Femur (tissue), 1 donor: Measurements from ENCODE around the gene USP5.
"Not testable (repeated sequence)": the region's sequence is repeated elsewhere in the genome, so short reads cannot be mapped to it uniquely, and the experiment has no call there.

Experiments used
- DNase-seq: peaks from one replicate; pipeline ENCODE4 v3.0.0-alpha.2; 2017

USP5 gene

DNA sequence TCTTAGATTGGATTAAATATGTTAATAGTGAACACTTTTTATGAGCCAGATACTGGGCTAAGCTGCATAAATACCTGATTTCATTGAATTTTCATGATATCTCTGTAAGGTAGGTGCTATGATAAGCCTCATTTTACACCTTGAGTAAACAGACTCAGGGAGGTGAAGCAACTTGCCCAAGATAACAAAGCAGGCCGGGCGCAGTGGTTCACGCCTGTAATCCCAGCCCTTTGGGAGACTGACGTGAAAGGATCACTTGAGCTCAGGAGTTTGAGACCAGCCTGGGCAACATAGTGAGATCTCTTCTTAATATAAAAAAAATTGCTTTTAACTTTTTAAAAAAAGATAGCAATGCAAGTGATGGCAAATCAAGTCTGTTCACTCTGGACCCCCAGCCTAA lies 9.9 kb upstream of the USP5 start:
- DNase-seq = no peak

GRCh38 chr12:6843118-6843902 lies 8.6 kb upstream of the USP5 start:
- no peak for DNase-seq

DNA sequence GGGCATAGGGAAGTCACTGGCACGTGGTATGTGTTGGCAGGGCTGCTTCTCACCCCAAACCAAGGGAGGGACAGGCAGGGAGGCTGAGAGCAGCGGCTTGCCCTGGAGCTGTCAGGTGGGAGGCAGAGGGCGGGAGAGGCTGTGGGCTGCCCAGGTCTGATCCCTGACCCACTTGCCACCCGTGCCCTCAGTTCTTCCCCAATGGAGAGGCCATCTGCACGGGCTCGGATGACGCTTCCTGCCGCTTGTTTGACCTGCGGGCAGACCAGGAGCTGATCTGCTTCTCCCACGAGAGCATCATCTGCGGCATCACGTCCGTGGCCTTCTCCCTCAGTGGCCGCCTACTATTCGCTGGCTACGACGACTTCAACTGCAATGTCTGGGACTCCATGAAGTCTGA lies 6.6 kb upstream of the USP5 start:
- DNase-seq = no peak

DNA sequence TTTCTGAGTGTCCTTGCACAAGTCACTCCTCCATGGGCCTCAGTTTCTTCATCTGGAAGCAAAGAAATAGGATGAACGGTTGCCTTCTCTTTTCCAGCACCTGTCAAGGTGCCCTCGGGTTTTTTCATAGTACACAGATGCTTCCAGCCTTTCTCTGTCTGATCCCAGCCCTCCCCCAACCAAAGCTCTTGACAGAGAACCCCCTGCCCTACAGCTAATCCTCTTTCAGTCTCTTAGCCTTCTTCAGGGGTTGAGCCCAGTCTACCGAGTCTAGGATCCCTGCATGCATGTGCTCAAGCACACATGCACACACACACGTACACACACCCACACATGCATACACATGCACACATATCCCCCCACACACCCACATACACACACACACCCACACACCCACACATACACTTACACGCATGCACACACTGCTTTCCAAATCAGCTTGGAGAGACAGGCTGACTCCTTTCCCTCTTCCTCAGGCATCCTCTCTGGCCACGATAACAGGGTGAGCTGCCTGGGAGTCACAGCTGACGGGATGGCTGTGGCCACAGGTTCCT lies 5.6 kb upstream of the USP5 start:
- no peak for DNase-seq

GRCh38 chr12:6847676-6848075 lies 4.3 kb upstream of the USP5 start:
- DNase-seq = no peak

DNA sequence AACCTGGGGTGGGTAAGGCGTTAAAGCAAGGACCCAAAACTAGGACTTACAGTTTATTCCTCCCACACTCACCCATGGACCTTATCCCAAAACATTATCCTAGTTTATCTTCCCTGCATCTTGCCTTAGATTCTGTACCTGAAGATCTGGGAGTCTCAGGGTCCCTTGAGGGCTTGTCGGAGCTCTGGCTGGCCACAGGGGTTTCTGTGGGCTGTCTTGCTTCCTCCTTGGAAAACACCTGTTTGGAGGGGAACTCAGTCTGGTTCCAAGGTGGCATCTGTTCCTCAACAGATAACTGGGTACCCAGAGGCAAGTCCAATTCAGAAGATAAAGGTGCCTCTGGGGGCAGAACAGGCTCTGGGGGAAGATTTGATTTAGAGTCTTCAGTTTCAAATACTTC lies 2.5 kb upstream of the USP5 start:
- DNase-seq = no peak

GRCh38 chr12:6849976-6850560 lies 1.9 kb upstream of the USP5 start:
- DNase-seq = no peak

DNA sequence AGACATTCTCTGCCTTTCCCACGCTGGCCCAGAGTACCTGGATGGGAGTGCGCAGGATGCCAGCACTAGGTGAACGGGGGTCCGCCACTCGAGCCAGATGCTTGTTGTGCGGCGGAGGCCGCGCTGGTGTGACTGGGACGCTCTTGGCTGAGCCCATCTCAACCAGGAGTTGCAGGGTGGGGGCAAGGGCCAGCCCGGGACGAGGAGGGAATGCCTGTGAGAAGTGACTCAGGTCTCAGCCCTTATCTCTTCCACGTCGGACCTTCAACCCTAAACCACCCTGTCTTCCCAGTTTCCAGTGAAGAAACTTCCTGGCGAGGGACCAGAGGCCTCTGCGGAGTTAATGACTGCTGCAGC lies 1.2 kb upstream of the USP5 start:
- DNase-seq = no peak

- DNase-seq = peak; percentile 97
Observed at GRCh38 chr12:6851153-6851920, 613 bp upstream of the USP5 start, which contains the start of gene CDCA3. TSS of gene CDCA3 (minus strand) at chr12:6851286. CDS start at chr12:6850952, 334 bp downstream.

- peak; percentile 74 for DNase-seq
Observed at GRCh38 chr12:6852651-6853354, 853 bp downstream of the USP5 start.

GRCh38 chr12:6853626-6854025 lies 1.7 kb downstream of the USP5 start:
- DNase-seq = no peak

DNA sequence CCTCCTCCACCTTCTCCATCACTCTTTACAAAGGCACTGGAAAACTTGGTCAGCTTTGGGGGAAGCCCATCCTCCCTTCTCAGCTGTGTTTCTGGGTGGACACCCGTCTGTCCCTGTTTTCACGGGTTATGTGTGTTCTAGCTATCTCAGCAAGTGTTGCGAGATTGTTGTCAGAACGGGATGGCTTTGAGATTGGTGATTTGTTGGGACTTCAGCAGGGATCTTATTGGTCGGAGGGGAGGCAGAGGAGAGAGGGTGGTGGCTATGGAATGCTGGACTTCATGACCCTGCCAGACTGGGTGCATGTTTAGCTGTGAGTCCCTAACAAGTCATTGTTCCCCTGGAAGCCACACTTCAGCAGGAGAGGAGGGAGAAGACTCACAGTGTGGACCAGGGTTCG lies 2.1 kb downstream of the USP5 start:
- DNase-seq = peak; percentile 15

- peak; percentile 13 for DNase-seq
Observed at GRCh38 chr12:6855322-6855721, 3.4 kb downstream of the USP5 start.

GRCh38 chr12:6858799-6859198 lies 6.8 kb downstream of the USP5 start:
- peak; percentile 12 for DNase-seq

GRCh38 chr12:6860116-6860515 lies 8.2 kb downstream of the USP5 start:
- DNase-seq = no peak

GRCh38 chr12:6860942-6861341 lies 9.0 kb downstream of the USP5 start:
- no peak for DNase-seq

GRCh38 chr12:6861391-6861790 lies 9.4 kb downstream of the USP5 start:
- DNase-seq = no peak

DNA sequence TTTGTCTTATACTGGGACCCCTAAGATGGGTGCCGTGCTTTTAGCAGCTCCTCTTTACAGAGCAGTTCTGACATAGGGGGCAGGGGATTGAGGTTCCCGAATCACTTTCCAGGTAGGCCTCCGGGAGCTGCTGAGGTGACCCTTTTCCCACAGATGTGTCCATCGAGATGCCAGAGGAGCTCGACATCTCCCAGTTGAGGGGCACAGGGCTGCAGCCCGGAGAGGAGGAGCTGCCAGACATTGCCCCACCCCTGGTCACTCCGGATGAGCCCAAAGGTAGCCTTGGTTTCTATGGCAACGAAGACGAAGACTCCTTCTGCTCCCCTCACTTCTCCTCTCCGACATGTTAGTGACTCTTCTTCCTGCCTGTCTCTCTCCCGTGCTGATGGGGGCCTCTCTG lies 11.1 kb downstream of the USP5 start:
- DNase-seq = peak; percentile 18

- peak; percentile 18 for DNase-seq
Observed at GRCh38 chr12:6863586-6864321, 11.8 kb downstream of the USP5 start.

DNA sequence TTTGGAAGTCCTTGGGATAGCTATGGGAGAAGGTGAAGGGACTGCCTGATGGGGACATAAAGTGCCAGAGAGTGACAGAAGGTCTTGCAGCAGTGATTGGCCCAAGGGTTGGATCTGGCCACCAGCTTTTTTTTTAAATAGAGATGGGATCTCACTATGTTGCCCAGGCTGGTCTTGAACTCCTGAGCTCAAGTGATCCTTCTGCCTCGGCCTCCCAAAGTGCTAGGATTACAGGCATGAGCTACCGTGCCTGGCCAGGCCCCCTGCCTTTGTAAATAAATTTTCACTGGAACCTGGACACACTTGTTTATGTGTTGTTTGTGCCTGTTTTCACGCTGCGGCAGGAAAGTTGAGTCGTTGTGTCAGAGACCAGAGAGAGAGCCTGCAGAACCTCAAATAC lies 13.4 kb downstream of the USP5 start:
- not testable (repeated sequence) for DNase-seq

DNA sequence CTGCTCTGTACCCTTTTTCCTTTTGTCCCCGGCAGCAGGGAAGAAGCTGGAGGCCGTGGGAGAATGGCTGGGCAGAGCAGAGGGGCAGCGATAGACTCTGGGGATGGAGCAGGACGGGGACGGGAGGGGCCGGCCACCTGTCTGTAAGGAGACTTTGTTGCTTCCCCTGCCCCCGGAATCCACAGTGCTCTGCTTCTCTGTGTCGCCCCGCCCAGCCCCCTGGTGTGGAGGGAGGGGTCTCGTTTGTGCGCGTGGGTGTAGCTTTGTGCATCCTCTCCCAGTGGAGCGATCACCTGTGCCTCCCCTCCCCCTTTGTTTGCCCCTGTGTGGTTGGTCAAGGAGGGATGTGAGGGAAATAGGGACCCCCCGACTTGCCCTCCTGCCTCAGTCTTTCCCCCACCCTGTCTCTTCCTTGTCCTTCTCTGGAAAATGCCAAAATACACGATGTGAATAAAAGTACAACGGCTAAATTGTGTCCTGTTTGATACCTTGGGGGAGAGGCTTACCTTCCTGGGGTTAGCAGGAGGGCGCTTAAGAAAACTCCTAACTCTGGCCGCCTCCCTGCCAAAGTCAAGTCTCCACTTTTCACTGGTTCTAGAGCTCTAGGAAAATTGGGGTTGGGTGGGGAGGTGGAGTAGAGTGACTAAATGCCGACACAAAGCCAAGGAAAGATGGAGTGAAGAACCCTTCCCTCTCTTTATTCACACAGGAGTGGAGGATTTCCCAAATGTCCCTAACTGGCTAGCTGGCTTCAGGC lies 14.4 kb downstream of the USP5 start:
- DNase-seq = peak; percentile 53
